Tibial nerve (tissue), 4 donors: ENCODE results near the gene ICA1. TPM values are rescaled to one million over a fixed set of nuclear protein-coding genes. Genes with fewer than 3 reads are reported as not detected.

Experiments used
- DNase-seq, 2 donors: peaks; one replicate each; pipeline ENCODE4 v3.0.0-alpha.2; 2019; ENCODE audit warnings: low spot score in 2 of 2
- H3K27ac ChIP-seq, 4 donors: fragments of 200-600 bp; sonication (generic) in 3 of 4; one replicate each; pipeline ENCODE4 v1.5.1; 2017 to 2019; ENCODE audit warnings: mild to moderate bottlenecking in 1 of 4
- H3K27me3 ChIP-seq, 2 donors: fragments of 200-600 bp; sonication (generic) in 1 of 2; one replicate each; pipeline versions ENCODE4 v1.5.1 to v1.6.0; 2017 to 2019
- H3K36me3 ChIP-seq, 3 donors: fragments of 200-600 bp; sonication (generic); one replicate each; pipeline ENCODE4 v1.5.1; 2018 to 2019
- H3K4me1 ChIP-seq, 4 donors: fragments of 200-600 bp; sonication (generic) in 3 of 4; one replicate each; pipeline ENCODE4 v1.5.1; 2017 to 2019
- H3K4me3 ChIP-seq, 4 donors: fragments of 200-600 bp; sonication (generic) in 3 of 4; one replicate each; pipeline ENCODE4 v1.5.1; 2017 to 2019; ENCODE audit warnings: mild to moderate bottlenecking in 1 of 4, moderate library complexity in 1 of 4
- H3K9me3 ChIP-seq, 4 donors: fragments of 200-600 bp; sonication (generic) in 3 of 4; one replicate each; pipeline ENCODE4 v1.5.1; 2017 to 2019
- EP300 ChIP-seq, 2 donors: sonication (generic); formaldehyde crosslinking; IDR thresholded peaks; one replicate each; pipeline ENCODE4 v1.6.1; 2017; ENCODE audit warnings: antibody characterized with exemption in 2 of 2, mild to moderate bottlenecking in 1 of 2
- POLR2A ChIP-seq, 2 donors: fragments of 450-650 bp; IDR thresholded peaks; one replicate each; pipeline ENCODE4 v1.6.1; 2017; ENCODE audit warnings: antibody characterized with exemption in 2 of 2, mild to moderate bottlenecking in 2 of 2, moderate library complexity in 2 of 2
- WGBS, 2 donors: methylation state at CpG; one replicate each; pipeline ENCODE4 v1.1.5; 2018; 5-methylcytosine and 5-hydroxymethylcytosine counted together
- total RNA-seq, 4 donors: library from RNA; depleted of rRNA; stranded (reverse); fragments of >200 nt; gene quantifications; one replicate each; pipeline ENCODE4 v1.1.0, GENCODE V29; 2016
- TF ChIP-seq, protein P1 (sequence below), 5 experiments: fragments of 200-600 bp in 3 of 5; fragments of 450-650 bp in 2 of 5; sonication (generic) in 3 of 5; IDR thresholded peaks; one replicate each; pipeline ENCODE4 v1.5.1; 2016 to 2019; ENCODE audit warnings: antibody characterized with exemption in 5 of 5, mild to moderate bottlenecking in 3 of 5, moderate library complexity in 2 of 5

The ICA1 gene
- total RNA-seq, 4 donors from 2014 or later: 12.8 to 27.3 (median 20.5) TPM

DNA sequence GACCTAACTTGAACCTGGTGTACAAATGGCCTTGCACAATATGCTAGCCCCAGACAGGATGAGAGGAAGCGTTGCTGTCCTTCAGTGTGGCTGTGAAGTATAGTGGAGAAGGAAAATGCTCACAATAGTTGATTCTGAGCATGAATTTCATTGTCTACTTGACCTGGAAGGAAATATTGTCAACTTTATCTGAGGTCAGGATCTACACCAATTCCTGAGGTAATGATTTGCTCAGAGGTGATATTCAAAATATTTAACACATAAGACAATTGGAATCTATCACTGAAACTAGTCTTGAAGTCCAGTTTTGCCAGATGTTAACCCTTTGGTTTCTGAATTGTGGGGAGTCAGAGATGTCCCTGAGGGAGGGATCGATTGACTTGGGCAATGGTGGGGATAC, 20.9 kb upstream of the ICA1 start:
- DNase-seq: no peak
- H3K27ac ChIP-seq: no peak overlapping the region
- no peaks in the 10 kb centered on the region for H3K9me3 ChIP-seq
- H3K27me3 ChIP-seq: no peaks in the 10 kb centered on the region
- no peak overlapping the region for H3K4me3 ChIP-seq
- no peak for TF ChIP-seq POLR2A (IDR thresholded peaks at IDR 0.05)
- TF ChIP-seq, protein P1, sequence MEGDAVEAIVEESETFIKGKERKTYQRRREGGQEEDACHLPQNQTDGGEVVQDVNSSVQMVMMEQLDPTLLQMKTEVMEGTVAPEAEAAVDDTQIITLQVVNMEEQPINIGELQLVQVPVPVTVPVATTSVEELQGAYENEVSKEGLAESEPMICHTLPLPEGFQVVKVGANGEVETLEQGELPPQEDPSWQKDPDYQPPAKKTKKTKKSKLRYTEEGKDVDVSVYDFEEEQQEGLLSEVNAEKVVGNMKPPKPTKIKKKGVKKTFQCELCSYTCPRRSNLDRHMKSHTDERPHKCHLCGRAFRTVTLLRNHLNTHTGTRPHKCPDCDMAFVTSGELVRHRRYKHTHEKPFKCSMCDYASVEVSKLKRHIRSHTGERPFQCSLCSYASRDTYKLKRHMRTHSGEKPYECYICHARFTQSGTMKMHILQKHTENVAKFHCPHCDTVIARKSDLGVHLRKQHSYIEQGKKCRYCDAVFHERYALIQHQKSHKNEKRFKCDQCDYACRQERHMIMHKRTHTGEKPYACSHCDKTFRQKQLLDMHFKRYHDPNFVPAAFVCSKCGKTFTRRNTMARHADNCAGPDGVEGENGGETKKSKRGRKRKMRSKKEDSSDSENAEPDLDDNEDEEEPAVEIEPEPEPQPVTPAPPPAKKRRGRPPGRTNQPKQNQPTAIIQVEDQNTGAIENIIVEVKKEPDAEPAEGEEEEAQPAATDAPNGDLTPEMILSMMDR (IDR thresholded peaks at IDR 0.05): no peak
- no peak for TF ChIP-seq EP300 (IDR thresholded peaks at IDR 0.05)
- H3K36me3 ChIP-seq: no peaks in the 10 kb centered on the region
- WGBS, 2 donors: 81 to 87% methylated on average over 2 of the region's 2 CpGs
- no peaks in the 10 kb centered on the region for H3K4me1 ChIP-seq

DNA sequence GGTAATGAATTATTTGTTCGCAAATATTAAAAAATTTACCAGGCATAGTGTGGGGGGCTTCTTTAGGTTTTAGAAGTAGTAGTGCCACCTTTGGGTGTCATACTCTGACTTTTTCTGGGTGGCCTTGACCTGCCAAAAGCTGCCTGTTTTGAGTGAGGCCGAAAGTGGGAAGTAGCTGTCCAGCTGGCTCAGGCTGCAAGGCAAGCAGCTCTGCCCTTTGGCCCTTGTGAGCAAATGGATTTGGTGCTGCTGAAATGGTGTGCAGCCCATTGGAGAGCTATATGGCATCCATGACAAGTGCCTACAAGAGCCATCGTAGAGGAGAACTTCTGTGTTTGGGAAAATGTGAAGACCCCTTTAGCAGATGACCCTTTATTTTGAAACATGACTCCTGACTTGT, 20.2 kb upstream of the ICA1 start:
- TF ChIP-seq EP300 (IDR thresholded peaks at IDR 0.05) (no peak), POLR2A (IDR thresholded peaks at IDR 0.05) (no peak)
- TF ChIP-seq, protein P1 (IDR thresholded peaks at IDR 0.05): no peak
- H3K4me3 ChIP-seq: no peak overlapping the region
- H3K27ac ChIP-seq: no peak overlapping the region
- DNase-seq: no peak
- no peaks in the 10 kb centered on the region for H3K9me3 ChIP-seq
- no peaks in the 10 kb centered on the region for H3K4me1 ChIP-seq
- no peaks in the 10 kb centered on the region for H3K27me3 ChIP-seq
- WGBS, 2 donors: 84% methylated on average over 3 of the region's 3 CpGs
- H3K36me3 ChIP-seq: no peaks in the 10 kb centered on the region

DNA sequence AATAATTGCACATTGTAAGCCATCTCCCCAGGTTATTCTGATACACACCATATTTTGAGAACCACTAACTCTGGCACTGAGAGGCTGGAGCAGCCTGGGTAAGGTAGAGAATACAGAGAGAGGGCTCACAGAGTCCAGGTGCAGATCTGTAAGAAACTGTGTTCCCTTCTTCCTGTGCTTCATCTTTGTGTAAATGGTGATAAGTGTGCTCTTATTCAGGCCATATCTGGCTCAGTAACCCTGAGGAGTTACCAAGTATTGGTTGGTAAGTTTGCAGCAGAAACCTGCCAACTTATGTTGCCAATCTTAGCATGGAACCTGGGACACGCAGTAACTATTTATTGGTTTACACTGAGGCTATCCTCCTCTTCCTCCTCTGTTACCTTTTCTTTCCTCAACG, 16.2 kb upstream of the ICA1 start:
- Histone ChIP-seq H3K27ac (no peak overlapping the region), H3K4me3 (no peak overlapping the region), H3K27me3 (no peaks in the 10 kb centered on the region), H3K9me3 (no peaks in the 10 kb centered on the region), H3K36me3 (no peaks in the 10 kb centered on the region), H3K4me1 (no peaks in the 10 kb centered on the region)
- 71 to 91% methylated on average over 2 of the region's 2 CpGs for WGBS, 2 donors
- no peak for DNase-seq
- TF ChIP-seq, protein P1 (IDR thresholded peaks at IDR 0.05): no peak
- TF ChIP-seq EP300 (IDR thresholded peaks at IDR 0.05) (no peak), POLR2A (IDR thresholded peaks at IDR 0.05) (no peak)

DNA sequence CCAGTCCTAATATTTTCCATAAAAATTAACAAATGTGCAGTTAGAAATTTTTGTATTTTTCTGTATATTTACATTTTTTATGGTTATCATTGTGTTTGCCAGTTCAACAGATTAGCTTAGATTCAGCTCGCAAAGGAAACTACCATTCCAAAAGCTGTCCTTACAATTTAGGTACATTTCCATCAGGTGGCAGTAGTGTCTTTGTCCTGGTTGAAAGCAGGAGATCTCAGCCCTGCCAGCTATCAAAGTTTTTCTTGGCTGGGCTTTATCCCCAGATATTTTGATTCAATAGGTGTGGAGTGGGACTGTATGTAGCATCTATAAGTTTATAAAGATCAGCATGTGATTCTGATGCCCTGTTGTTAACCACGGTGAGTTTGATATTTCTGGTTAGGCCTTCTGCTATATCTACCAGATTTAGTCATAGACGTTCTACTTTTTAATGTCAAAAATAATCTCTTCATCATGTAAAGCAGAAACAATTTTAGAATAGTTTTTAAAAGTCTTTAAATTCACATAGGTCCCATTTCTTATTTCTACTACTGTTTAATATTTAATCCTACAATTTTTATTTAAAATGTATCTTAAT, 15.5 kb upstream of the ICA1 start:
- no peak overlapping the region for H3K27ac ChIP-seq
- WGBS, 2 donors: 79 to 83% methylated on average over 3 of the region's 3 CpGs
- H3K27me3 ChIP-seq: no peaks in the 10 kb centered on the region

DNA sequence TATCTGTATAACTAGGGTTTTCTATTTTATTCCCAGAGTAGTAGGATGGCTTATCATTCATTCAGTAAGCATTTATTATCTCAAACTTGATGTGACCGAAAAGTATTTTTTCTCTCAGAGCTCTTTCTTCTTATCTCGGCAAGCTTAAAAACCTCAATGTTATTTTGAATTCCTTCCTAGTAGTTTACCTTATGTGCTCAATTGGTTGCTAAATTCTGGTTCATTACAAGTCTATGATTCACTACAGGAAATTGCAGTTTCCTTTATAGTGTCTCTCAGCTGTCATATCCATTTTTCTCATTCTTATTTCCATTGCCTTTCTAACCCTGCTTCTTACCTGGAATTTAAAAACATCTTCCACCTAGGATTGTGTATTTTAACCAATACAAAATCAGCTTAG, 12.6 kb upstream of the ICA1 start:
- Histone ChIP-seq H3K4me3 (no peak overlapping the region), H3K36me3 (no peaks in the 10 kb centered on the region), H3K27me3 (no peaks in the 10 kb centered on the region), H3K4me1 (no peaks in the 10 kb centered on the region), H3K27ac (no peak overlapping the region), H3K9me3 (no peaks in the 10 kb centered on the region)
- no peak for TF ChIP-seq POLR2A (IDR thresholded peaks at IDR 0.05)
- TF ChIP-seq, protein P1 (IDR thresholded peaks at IDR 0.05): no peak
- no peak for TF ChIP-seq EP300 (IDR thresholded peaks at IDR 0.05)
- 81 to 85% methylated on average over 2 of the region's 2 CpGs for WGBS, 2 donors
- no peak for DNase-seq

More for the DNA sequence above, 15.5 kb upstream of the ICA1 start:
- DNase-seq: no peak
- Histone ChIP-seq H3K9me3 (no peaks in the 10 kb centered on the region), H3K4me3 (no peak overlapping the region), H3K4me1 (no peaks in the 10 kb centered on the region), H3K36me3 (no peaks in the 10 kb centered on the region)
- no peak for TF ChIP-seq EP300 (IDR thresholded peaks at IDR 0.05)
- TF ChIP-seq POLR2A (IDR thresholded peaks at IDR 0.05): no peak
- TF ChIP-seq, protein P1 (IDR thresholded peaks at IDR 0.05): no peak
